HCEC 1CT (cell line): ENCODE data around the gene C1GALT1C1L.
"Not testable (repeated sequence)": the region's sequence is repeated elsewhere in the genome, so short reads cannot be mapped to it uniquely, and the experiment has no call there.

Source experiments
- DNase-seq: peaks from one replicate; pipeline ENCODE4 v3.0.0-alpha.2; 2017

The C1GALT1C1L gene

DNA sequence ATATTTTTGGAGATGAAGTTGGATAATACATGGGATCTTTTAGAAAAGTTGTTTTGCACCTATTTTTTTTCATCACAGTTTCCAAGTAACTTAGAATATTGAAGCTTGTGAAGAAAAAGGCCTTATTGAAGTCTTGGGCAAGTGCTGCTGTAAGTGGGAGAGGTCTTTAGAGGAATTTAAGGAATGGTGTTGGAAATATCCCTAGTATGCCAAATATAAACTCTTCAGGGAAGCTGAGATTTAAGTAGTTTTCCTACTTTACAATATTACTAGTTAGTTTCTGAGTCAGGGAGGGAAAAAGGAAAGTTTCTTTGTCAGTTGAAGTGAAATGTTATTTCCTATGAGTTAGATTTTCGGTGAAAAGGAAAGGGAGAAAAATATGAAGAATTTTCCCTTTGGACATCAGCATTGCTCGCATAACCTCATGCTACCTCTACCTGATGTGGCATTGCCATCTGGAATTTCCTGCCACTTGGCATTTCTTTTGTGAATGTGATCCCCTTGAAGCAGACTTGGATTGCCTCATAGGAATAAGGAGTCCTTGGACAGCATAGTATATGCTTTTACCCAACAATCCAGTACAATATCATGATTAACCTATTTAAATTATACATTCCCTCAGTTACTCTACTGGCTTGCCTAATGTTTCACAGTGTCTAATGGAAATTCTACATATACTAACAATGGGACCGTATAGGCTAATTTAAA, 27.1 kb downstream of the C1GALT1C1L start:
- DNase-seq: no peak

DNA sequence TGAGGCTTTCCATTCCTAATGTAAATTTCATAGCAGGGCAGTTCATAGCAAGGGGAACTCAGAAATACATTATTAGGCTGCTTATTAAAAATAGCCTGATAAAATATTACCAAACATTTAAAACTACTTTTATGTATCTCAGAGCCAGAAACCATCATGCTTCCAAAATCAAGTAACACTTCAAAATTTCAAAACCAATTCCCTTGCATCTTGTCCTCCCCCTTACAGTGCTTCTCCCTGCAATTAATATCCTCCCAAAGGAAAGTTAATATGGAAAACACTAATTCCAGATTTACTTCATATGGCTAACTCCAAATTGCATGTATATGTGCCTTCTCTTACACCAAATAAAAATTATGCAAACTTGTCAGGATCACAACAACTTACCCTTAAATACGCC, 32.5 kb downstream of the C1GALT1C1L start:
- DNase-seq: no peak

DNA sequence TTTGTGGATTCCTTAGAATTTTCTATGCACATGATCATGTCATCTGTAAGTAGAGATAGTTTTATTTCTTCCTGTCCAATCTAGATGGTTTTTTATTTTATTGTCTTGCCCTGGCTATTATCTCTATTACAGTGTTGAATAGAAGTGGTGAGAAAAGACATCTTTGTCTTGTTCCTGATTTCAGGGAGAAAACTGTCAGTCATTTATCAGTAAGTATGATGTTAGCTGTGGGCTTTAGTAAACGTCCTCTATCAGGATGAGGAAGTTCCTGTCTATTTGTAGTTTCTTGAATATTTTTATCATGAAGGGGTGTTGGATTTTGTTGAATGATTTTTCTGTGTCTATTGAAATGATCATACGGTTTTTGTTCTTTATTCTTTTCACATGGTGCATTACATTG, 33.9 kb downstream of the C1GALT1C1L start:
- no peak for DNase-seq

DNA sequence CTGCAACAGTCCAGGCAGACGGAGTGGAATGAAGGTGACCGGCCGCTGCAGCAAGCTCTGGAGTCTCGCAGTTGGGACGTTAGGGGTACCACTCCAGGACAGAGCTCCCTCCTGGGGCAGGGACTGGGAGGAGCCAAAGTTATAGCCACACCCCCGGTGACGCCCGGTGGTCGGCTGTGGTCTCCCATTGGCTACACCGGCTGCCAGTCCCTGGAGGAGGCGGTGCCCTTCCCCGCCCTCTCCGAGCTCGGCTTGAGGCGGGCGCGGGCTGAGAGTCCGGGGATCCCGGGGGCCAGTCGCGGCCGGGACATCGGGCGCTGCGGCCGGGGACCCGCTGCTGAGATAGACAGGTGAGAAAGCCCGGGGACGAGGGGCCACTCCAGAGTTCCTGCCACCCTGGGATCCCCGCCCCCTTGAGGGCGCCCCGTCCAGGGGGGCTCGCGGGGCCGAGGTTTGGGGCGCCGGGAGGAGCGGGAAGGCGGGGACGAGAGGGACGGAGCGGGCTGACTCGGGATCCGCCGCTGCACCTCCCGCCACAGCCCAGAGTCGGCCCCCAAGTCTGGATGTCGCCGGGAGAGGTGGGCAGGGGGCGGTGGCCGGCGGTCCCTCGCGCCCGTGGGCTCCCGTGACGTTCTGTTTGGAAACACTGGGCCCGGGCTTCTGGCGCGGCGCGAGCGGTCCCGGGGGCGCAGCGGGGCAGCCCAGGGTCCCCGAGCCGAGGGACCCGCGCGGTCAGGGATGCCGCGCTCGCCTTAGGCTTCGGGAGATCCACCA, 39.0 kb downstream of the C1GALT1C1L start, which contains the start of gene PLEKHH2:
TSS of gene PLEKHH2 (plus strand) at position 231 of the 774 bp plus-strand sequence. CDS start 7,414 bp downstream, outside the sequence.
- peak; percentile 80 for DNase-seq

DNA sequence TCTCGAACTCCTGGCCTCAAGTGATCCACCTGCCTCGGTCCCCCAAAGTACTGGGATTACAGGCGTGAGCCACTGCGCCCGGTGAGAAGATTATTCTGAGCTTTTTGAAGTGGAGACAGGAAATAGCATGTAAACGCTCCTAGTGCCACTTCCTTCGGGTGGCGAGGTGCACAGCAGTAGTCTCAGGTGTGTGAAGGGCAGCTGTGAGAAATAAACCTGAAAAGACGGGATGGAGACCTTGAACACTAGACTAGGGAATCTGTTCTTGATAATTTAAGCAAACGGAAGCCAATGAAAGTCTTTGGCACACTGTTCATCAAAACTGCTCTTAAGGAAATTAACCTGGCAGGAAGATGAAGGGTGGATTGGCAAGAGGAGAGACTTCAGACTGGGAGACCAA, 39.6 kb downstream of the C1GALT1C1L start:
- no peak for DNase-seq

DNA sequence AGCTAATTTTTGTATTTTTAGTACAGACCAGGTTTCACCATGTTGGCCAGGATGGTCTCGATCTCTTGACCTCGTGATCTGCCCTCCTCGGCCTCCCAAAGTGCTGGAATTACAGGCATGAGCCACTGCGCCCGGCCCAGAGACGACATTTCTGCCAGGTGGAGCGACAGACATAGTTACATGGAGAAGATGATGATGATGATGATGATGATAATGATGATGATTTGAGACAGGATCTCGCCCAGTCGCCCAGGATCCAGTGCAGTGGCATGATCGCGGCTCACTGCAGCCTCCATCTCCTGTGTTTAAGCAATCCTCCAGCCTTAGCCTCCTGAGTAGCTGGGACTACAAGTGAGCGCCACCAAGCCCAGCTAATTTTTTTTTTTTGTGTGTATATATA, 40.1 kb downstream of the C1GALT1C1L start:
- not testable (repeated sequence) for DNase-seq

DNA sequence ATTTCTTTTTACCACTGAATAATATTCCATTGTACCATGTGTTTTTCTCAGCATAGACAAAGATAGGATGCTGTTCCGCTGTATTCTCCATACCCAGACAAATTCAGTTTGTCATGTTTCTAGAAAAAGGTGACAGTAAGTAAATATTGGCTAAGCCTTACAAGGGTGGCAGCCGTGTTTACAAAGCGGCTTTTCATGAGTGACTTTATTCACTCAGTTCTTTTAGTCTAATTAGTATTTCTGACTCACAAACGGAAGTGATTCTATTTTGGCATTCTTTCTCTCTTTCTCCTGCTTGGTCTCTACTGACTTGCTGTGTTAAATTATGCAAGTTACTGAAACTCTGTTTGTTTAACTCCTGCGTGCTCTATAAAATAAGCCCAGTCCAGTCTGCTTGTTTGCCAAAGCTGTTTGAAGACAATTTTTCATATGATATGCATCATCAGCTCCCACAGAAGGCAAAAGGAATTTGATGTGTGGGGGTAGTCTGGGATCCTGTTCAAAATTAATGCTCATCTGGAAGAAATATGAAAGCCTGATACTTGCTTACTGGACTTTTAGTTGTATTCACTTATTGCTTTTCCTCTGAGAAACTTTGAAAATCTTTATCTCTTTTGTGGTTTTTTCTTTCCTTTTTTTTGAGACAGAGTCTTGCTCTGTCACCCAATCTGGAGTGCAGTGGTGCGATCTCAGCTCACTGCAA, 41.5 kb downstream of the C1GALT1C1L start:
- peak; percentile 51 for DNase-seq

DNA sequence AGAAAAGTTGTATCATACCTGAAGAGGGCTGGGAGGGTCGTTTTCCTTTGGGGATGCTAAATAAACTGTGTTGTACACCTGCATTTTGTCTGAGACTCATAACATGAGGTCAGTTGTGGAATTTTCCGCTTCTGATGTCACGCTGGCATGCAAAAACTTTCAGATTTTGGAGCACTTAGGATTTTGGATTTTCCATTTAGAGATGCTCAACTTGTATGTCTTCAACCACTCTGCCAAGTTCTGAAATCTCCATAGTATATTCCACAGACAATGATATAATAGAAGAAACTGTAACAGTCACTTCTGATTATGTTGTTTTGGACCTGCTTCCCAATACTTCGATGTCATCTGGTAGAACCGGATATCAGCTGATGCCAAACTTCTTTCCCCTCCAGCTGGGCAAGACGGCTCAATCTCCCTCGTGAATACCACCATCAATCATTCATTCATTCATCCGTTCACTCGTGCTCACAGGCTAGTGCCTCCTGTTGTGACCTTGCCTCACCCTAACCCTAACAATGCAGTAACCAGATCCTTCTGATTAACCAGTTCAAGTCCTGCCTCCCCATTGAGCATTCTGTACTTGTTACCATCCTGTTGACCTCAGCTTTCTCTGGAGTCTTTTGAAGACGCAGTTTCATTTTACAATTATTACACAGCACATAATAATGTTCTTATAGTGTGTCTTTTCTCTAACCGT, 44.5 kb downstream of the C1GALT1C1L start:
- DNase-seq: no peak
